Panc1 (cell line): Measurements from ENCODE around the gene HOXB13. TPM values are rescaled to one million over a fixed set of nuclear protein-coding genes. Genes with fewer than 3 reads are reported as not detected.

Source experiments
- ATAC-seq: fragments of 200-7000 bp; cut with Tn5 transposase; 2 replicates; pipeline ENCODE4 v1.9.1; 2020; ENCODE audit warnings: mild to moderate bottlenecking, moderate library complexity
- BruUV-seq: library from RNA; stranded (reverse); fragments of 400-500 nt; replicated peaks from 2 replicates; lab custom pipeline; 2021; lab: Mats Ljungman, UMichigan
- CTCF ChIA-PET: fragments of 300-600 bp; sonication (Branson Sonifier 250); formaldehyde crosslinking; loops from one replicate; lab custom pipeline; 2022; ENCODE audit warnings: antibody characterized with exemption; lab: Charles Lee
- POLR2A ChIA-PET: fragments of 300-600 bp; sonication (Branson Sonifier 250); formaldehyde crosslinking; loops from one replicate; lab custom pipeline; 2022; ENCODE audit warnings: antibody characterized with exemption; lab: Charles Lee
- DNase-seq: peaks from one replicate; pipeline ENCODE4 v3.0.0-alpha.2; 2010; ENCODE audit warnings: low read depth, low spot score
- H3K27ac ChIP-seq: 2 replicates; pipeline ENCODE4 v1.5.1; 2011; ENCODE audit warnings: mild to moderate bottlenecking, low read length, inconsistent platforms
- H3K27me3 ChIP-seq: fragments of 200-500 bp; sonication (Bioruptor generic); 2 replicates; pipeline ENCODE4 v1.6.0; 2014; ENCODE audit warnings: low read length, inconsistent platforms; ENCODE audit not compliant: control insufficient read depth, insufficient read depth
- H3K36me3 ChIP-seq: fragments of 200-500 bp; sonication (Bioruptor generic); 2 replicates; pipeline ENCODE4 v1.5.1; 2014; ENCODE audit warnings: inconsistent platforms, mild to moderate bottlenecking, low read length, moderate library complexity; ENCODE audit not compliant: control insufficient read depth, insufficient read depth
- H3K4me1 ChIP-seq: 2 replicates; pipeline ENCODE4 v1.5.1; 2011; ENCODE audit warnings: inconsistent platforms, mild to moderate bottlenecking, low read length, moderate library complexity; ENCODE audit not compliant: control insufficient read depth, insufficient read depth
- H3K4me3 ChIP-seq, 2 experiments: 2 replicates each; pipeline ENCODE4 v1.5.1; 2011 to 2012; ENCODE audit warnings: low read depth in 2 of 2, low read length in 2 of 2, mild to moderate bottlenecking in 2 of 2, inconsistent platforms in 1 of 2, moderate library complexity in 1 of 2
- H3K9me3 ChIP-seq: fragments of 200-500 bp; sonication (Bioruptor generic); 2 replicates; pipeline ENCODE4 v1.5.1; 2014; ENCODE audit warnings: low read depth, mild to moderate bottlenecking, inconsistent platforms, low read length, moderate library complexity; ENCODE audit not compliant: control insufficient read depth, insufficient read depth
- CTCF ChIP-seq: fragments of 450-650 bp; IDR thresholded peaks from 2 replicates; pipeline ENCODE4 v1.5.1; 2017; ENCODE audit warnings: mild to moderate bottlenecking
- POLR2AphosphoS5 ChIP-seq: IDR thresholded peaks from 2 replicates; pipeline ENCODE4 v1.6.1; 2012; ENCODE audit warnings: mild to moderate bottlenecking, low read depth, low read length, moderate library complexity
- REST ChIP-seq, 2 experiments: IDR thresholded peaks; 2 replicates each; pipeline ENCODE4 v1.6.1; 2011 to 2012; ENCODE audit warnings: low read depth in 2 of 2, control low read depth in 1 of 2, low read length in 1 of 2, mild to moderate bottlenecking in 1 of 2, moderate library complexity in 1 of 2; ENCODE audit not compliant: insufficient read depth in 1 of 2
- SIN3A ChIP-seq: IDR thresholded peaks from 2 replicates; pipeline ENCODE4 v1.6.1; 2012; ENCODE audit warnings: low read depth, mild to moderate bottlenecking, low read length, moderate library complexity, borderline replicate concordance; ENCODE audit not compliant: insufficient read depth
- TCF7L2 ChIP-seq: IDR thresholded peaks from 2 replicates; pipeline ENCODE4 v1.6.1; 2011; ENCODE audit warnings: mild to moderate bottlenecking, low read depth, low read length, inconsistent platforms
- in situ Hi-C: cut with HindIII; loops from 2 replicates; pipeline ENCODE4 v1.10.0; 2016; ENCODE audit warnings: low sequenced_read_pairs, low pct_unique_long_range_greater_than_20kb
- intact Hi-C: fragments of 100-400 bp; cut with micrococcal nuclease; formaldehyde crosslinking; loops from one replicate; pipeline ENCODE4 v1.10.0; 2022; ENCODE audit not compliant: unreplicated experiment
- total RNA-seq: library from RNA; stranded (reverse); gene quantifications from one replicate; pipeline ENCODE4 v1.2.1, GENCODE V29; 2021; ENCODE audit not compliant: unreplicated experiment

Gene HOXB13
- total RNA-seq, 1 experiment from 2014 or later: 8.1 TPM

- in situ Hi-C loops: no loop called here
- no peak overlapping the region for H3K4me3 ChIP-seq
- H3K4me1 ChIP-seq: no peaks in the 10 kb centered on the region; the same call in 1 of the 2 replicates
- no peak for ATAC-seq
- DNase-seq: no peak
- H3K36me3 ChIP-seq: no peaks in the 10 kb centered on the region
- no peaks in the 10 kb centered on the region for H3K9me3 ChIP-seq
- H3K27ac ChIP-seq: no peak overlapping the region
- ChIA-PET CTCF (interaction anchor here (0.8 to 3.5 kb wide), 14 partner anchors 30 to 353 kb away, joined by 3 to 48 read pairs (median 4); partner anchors contain the start of gene HOXB9), POLR2A (interaction anchor here (0.6 kb wide), 1 partner anchor 39 kb away, joined by 3 read pairs; no protein-coding TSS in a partner anchor)
- TF ChIP-seq SIN3A (no peak), TCF7L2 (no peak), CTCF (no peak), POLR2AphosphoS5 (no peak), REST (IDR thresholded peaks at IDR 0.05; ENCODE audit: insufficient read depth in 1 of 2, low read depth in 2 of 2, low read length in 1 of 2) (no peak)
- no TSS peak for BruUV-seq
- no peaks in the 10 kb centered on the region for H3K27me3 ChIP-seq
- intact Hi-C loops: loop anchor here (2.0 to 5.0 kb wide), 3 partner anchors 43 to 199 kb away; partner anchors contain the start of genes PRAC1 and PRAC2
Measured at GRCh38 chr17:48679385-48680096, 49.0 kb downstream of the HOXB13 start.

- no peaks in the 10 kb centered on the region; the same call in 1 of the 2 replicates for H3K4me1 ChIP-seq
- peak; percentile 100 for TF ChIP-seq CTCF
- no peak for TF ChIP-seq REST (IDR thresholded peaks at IDR 0.05; ENCODE audit: insufficient read depth in 1 of 2, low read depth in 2 of 2, low read length in 1 of 2)
- H3K27me3 ChIP-seq: no peaks in the 10 kb centered on the region
- POLR2A ChIA-PET: interaction anchor here (0.6 kb wide), 2 partner anchors 60 to 305 kb away, joined by 3 to 4 read pairs; no protein-coding TSS in a partner anchor
- no peaks in the 10 kb centered on the region for H3K9me3 ChIP-seq
- CTCF ChIA-PET: interaction anchor here (0.6 to 3.5 kb wide), 24 partner anchors 10 to 357 kb away, joined by 3 to 48 read pairs (median 4); partner anchors contain the start of gene HOXB9
- H3K27ac ChIP-seq: no peak overlapping the region
- ATAC-seq (peak; percentile 95), DNase-seq (no peak)
- no TSS peak for BruUV-seq
- in situ Hi-C loops: no loop called here
- intact Hi-C loops: loop anchor here (2.0 to 5.0 kb wide), 3 partner anchors 44 to 200 kb away; partner anchors contain the start of genes PRAC1 and PRAC2
- H3K36me3 ChIP-seq: no peaks in the 10 kb centered on the region
- peak overlapping the region; percentile 11 to 42 for H3K4me3 ChIP-seq
Measured at GRCh38 chr17:48678141-48678971, 50.2 kb downstream of the HOXB13 start.
